ENCODE measurements around the gene SLC44A5. TPM values are rescaled to one million over a fixed set of nuclear protein-coding genes. Genes with fewer than 3 reads are reported as not detected.
A peak's percentile ranks its signal among the peaks of the same experiment; 100 is the strongest.

The SLC44A5 gene
- total RNA-seq, 1 donor from 2014 or later = 3.7 TPM

DNA sequence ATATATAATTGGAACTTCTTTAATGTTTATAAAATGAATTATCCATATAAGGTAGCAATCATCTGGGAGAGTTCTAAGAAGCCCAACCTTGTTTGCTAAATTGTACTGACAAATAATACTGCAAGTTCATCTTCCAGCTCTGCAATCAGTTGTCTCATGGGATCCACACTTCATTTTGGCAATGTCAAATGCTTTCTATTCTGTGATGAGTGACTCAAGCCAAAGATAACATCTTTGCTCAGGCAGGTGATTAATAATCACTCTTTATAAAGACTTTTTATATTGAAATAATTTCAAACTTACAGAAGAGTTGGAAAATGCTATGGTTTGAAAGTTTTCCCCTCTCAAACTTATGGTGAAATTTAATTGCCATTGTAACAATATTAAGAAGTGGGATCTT, 67.2 kb downstream of the SLC44A5 start:
- Histone ChIP-seq H3K36me3 (ENCODE audit: control insufficient read depth, insufficient read depth, low read length) (no peaks in the 10 kb centered on the region), H3K27me3 (ENCODE audit: control insufficient read depth, insufficient read depth, low read length) (no peaks in the 10 kb centered on the region), H3K4me3 (ENCODE audit: low read depth, low read length) (no peak overlapping the region)
- TF ChIP-seq, protein P1, sequence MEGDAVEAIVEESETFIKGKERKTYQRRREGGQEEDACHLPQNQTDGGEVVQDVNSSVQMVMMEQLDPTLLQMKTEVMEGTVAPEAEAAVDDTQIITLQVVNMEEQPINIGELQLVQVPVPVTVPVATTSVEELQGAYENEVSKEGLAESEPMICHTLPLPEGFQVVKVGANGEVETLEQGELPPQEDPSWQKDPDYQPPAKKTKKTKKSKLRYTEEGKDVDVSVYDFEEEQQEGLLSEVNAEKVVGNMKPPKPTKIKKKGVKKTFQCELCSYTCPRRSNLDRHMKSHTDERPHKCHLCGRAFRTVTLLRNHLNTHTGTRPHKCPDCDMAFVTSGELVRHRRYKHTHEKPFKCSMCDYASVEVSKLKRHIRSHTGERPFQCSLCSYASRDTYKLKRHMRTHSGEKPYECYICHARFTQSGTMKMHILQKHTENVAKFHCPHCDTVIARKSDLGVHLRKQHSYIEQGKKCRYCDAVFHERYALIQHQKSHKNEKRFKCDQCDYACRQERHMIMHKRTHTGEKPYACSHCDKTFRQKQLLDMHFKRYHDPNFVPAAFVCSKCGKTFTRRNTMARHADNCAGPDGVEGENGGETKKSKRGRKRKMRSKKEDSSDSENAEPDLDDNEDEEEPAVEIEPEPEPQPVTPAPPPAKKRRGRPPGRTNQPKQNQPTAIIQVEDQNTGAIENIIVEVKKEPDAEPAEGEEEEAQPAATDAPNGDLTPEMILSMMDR (IDR thresholded peaks at IDR 0.05; ENCODE audit: insufficient read depth, low read length, poor library complexity, severe bottlenecking) = no peak
- no peak for DNase-seq (ENCODE audit: low read depth)

DNA sequence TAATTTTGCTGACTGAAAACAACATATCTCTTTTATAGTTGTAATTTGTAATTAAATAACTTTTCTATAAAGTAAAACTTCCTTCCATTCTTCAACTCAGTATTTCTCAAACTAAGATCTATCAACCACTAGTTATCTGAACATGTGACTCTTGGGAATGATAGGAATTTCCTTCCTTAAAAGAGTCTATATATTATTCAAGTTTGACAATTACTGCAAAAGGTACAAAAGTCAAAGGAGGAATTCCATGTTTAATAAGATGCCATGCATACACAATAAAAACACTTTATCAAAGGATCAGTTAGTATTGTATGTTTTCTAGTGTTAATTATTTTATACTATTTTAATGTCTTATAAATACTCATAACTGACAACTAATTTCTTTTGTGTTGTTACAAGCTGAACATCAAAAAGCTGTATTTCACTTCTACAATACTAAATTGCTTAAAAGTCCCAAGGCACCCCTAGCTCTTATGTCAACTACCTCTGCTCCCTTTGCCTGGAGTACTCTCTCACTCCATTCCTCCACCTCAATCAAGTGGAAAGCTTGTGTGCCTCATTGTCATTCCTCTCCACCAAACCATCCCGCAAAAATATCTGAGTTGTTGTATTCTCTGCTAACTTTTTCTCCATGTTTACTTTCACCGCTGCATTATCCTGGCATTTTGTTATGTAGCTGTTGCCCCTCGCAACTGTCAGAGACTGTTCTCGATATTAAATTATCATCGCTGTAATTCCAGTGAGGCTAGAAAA, 67.9 kb downstream of the SLC44A5 start:
- H3K27me3 ChIP-seq (ENCODE audit: control insufficient read depth, insufficient read depth, low read length) = no peaks in the 10 kb centered on the region
- TF ChIP-seq, protein P1 (IDR thresholded peaks at IDR 0.05; ENCODE audit: insufficient read depth, low read length, poor library complexity, severe bottlenecking) = no peak
- H3K36me3 ChIP-seq (ENCODE audit: control insufficient read depth, insufficient read depth, low read length) = no peaks in the 10 kb centered on the region
- DNase-seq (ENCODE audit: low read depth) = peak; percentile 34
- H3K4me3 ChIP-seq (ENCODE audit: low read depth, low read length) = no peak overlapping the region

DNA sequence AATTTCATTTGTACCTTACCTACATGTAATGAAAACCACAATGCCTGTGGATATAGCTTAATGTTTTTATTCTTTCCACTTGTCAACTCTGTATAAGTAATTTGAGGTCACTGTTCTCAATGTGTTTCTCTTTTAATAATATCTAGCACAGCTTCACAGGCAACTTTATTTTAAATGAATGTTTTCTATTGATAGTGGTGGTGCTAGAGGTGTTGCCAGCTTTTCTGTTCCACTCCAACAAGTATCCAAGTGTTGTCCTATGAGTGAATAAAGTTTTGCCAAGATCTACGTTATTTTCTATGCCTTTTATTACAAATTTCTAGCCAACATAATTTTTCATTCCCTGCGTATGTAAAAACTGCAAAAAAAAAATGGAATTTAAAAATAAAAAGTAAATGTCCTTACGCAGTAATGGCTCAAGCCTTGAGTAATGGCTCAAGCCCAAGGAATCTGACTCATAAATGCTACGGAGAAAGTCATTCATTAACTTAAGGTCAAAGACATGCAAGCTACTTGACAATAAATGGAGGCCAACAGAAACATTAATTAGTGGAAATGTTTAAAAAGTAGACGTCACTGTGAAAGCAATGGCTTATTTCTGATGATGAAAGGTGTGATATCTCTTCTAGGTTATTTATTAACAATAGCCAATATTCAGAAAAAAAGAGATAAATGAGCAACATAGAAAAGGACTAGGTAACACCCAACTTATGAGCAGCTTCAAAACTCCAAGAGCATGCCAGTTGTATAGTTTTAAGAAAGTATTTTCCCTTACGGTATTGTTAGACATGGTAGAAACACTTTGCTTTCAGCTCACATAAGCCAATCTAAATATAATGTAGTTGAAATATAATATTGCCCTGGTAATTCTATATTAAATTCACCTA, 71.4 kb downstream of the SLC44A5 start:
- Histone ChIP-seq H3K36me3 (ENCODE audit: control insufficient read depth, insufficient read depth, low read length) (no peaks in the 10 kb centered on the region), H3K27me3 (ENCODE audit: control insufficient read depth, insufficient read depth, low read length) (no peaks in the 10 kb centered on the region), H3K4me3 (ENCODE audit: low read depth, low read length) (no peak overlapping the region)
- peak; percentile 66 for DNase-seq (ENCODE audit: low read depth)
- TF ChIP-seq, protein P1 (IDR thresholded peaks at IDR 0.05; ENCODE audit: insufficient read depth, low read length, poor library complexity, severe bottlenecking) = no peak

DNA sequence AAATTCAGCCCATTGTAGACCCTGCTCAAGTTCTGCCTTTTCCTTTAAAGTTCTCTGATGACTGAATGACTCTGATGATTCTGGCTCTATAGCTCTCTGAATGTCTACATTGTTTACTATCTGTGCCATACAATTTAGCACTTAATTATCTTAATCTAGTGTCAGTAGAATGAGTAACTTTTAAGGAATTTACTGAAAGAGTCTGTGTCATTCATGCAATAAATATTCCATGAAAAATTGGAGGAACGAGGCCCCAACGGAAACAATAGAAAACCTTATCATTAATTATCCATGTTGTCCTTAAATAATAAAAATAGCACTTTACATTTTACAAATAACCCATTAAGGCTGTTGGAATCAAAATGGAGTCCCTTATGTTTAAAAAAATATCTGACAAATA, 77.8 kb downstream of the SLC44A5 start:
- H3K4me3 ChIP-seq (ENCODE audit: low read depth, low read length) = no peak overlapping the region
- no peaks in the 10 kb centered on the region for H3K27me3 ChIP-seq (ENCODE audit: control insufficient read depth, insufficient read depth, low read length)
- TF ChIP-seq, protein P1 (IDR thresholded peaks at IDR 0.05; ENCODE audit: insufficient read depth, low read length, poor library complexity, severe bottlenecking) = no peak
- no peak for DNase-seq (ENCODE audit: low read depth)
- no peaks in the 10 kb centered on the region for H3K36me3 ChIP-seq (ENCODE audit: control insufficient read depth, insufficient read depth, low read length)

DNA sequence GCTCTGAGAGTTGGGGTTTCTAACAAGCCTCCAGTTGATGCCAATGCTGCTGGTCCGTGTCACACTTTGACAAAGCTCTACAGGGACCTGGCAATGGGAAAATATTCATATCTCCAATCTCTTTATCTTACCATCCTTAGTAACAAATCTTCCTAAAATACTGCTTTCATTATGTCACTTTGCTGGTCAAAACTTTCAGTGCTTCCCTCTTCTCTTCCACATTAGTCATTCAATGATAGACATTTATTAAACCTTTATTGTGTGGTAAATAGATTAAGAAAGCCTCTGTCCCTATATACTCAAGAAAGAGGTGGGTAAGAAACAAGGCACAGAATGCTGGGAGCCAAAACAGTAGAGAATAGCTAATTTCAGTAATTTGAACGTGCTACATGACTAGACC, 79.3 kb downstream of the SLC44A5 start:
- Histone ChIP-seq H3K27me3 (ENCODE audit: control insufficient read depth, insufficient read depth, low read length) (no peaks in the 10 kb centered on the region), H3K4me3 (ENCODE audit: low read depth, low read length) (no peak overlapping the region), H3K36me3 (ENCODE audit: control insufficient read depth, insufficient read depth, low read length) (no peaks in the 10 kb centered on the region)
- TF ChIP-seq, protein P1 (IDR thresholded peaks at IDR 0.05; ENCODE audit: insufficient read depth, low read length, poor library complexity, severe bottlenecking) = no peak
- no peak for DNase-seq (ENCODE audit: low read depth)

Measured in kidney epithelial cell (primary cell).